GM11168 (cell line): ENCODE data around the gene USP17L10.
"Not testable (repeated sequence)": the region's sequence is repeated elsewhere in the genome, so short reads cannot be mapped to it uniquely, and the experiment has no call there.

Experiments used
- in situ Hi-C: fragments of 300-500 bp; cut with MboI; formaldehyde crosslinking; loops from one replicate; pipeline ENCODE4 v1.12.0; 2022; ENCODE audit warnings: low sequenced_read_pairs; ENCODE audit not compliant: unreplicated experiment

Gene USP17L10, protein sequence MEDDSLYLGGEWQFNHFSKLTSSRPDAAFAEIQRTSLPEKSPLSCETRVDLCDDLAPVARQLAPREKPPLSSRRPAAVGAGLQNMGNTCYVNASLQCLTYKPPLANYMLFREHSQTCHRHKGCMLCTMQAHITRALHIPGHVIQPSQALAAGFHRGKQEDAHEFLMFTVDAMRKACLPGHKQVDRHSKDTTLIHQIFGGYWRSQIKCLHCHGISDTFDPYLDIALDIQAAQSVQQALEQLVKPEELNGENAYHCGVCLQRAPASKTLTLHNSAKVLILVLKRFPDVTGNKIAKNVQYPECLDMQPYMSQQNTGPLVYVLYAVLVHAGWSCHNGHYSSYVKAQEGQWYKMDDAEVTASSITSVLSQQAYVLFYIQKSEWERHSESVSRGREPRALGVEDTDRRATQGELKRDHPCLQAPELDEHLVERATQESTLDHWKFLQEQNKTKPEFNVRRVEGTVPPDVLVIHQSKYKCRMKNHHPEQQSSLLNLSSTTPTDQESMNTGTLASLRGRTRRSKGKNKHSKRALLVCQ

DNA sequence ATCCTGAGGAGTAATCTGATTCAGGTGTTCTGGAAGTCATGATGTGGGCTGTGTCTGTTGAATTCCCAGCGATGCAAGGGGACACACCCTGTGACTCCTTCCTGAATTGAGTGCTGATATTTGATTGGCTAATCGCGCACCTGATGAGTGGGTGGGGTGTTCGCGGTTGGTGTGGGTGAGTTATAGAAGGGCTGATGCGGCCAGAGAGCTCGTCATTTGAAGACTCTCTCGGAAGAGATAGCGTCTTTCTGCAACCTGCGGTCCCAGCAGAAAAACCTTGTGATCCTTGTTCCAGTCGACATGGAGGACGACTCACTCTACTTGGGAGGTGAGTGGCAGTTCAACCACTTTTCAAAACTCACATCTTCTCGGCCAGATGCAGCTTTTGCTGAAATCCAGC, at the start of gene USP17L10:
Gene USP17L10, plus strand, starts transcription at position 301 of the 400 bp plus-strand sequence. Its CDS starts 0 bp downstream, at position 301.
- in situ Hi-C loops, result not testable (repeated sequence)

DNA sequence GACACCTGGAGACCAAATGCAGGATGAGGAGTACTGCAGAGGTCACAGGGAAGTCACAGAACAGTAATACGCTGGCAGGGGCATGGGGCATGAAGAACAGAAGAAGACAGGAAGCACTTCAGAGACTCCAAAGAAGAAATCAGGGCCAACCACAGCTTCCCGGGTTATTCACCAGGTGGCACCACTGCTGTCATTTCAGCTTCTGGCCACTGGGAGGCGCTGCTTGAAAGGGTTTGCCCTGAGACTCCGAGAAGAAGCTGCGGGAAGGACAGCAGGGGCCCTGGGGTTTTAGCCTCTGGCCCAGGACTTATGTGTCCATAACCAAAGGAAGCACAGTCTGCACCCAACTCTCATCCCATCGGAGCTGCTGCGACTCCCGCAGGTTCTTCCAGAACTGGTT, 44.5 kb upstream of the USP17L10 start:
- in situ Hi-C loops, result not testable (repeated sequence)

DNA sequence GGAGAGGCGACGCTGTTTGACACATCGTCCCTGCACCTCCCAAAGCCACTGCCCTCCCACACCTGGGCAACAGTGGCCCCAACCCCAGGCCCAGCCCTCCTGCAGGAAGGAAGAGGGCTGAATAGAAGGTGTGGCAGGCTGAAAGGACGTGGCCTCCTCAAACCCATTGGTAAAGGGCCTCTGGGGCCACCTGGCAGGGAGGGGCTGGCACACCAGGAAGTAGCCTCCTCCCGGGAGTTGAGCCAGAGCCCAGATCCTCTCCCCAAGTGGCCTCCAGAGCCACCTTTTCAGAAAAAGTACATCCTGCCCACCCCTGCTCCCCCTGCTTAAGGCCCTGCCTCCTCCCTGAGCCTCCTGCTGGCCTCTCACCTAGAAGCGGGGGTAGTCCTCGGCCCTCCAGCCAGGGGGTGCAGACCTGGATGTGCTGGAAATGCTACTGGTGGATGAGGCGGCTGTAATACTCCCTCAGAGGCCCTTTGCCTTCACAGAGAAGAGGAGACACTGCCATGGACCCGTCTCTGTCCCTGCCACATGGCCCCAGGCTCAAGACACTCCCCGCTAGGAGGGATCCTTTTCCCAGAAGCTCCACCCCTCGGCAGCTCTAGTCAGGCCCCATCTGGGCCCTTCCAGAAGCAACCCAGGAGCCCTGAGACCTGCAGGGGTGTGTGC, 40.5 kb upstream of the USP17L10 start, which contains the start of gene FAM90A26:
Gene FAM90A26, plus strand, starts transcription at position 619 of the 669 bp plus-strand sequence. CDS start 2,764 bp downstream, outside the sequence.
- in situ Hi-C loops, result not testable (repeated sequence)

DNA sequence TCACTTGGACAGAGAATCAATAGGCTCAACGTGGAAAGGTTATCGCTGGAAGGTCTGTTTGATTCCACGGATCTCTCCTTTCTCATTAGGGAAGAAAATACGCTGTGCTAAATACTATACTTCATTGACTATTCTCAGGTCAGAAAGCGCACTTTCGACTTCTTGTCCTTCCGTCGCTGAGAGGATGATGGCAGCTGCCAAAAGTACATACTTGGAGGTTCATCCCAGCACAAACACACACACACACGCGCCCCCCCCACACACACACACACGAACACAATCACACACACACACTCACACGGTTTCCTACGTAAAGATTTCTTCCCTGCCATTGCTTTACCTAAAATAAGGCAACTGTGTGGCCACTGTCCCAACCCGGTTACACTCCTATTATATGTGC, 4.2 kb downstream of the USP17L10 start:
- in situ Hi-C loops, result not testable (repeated sequence)

DNA sequence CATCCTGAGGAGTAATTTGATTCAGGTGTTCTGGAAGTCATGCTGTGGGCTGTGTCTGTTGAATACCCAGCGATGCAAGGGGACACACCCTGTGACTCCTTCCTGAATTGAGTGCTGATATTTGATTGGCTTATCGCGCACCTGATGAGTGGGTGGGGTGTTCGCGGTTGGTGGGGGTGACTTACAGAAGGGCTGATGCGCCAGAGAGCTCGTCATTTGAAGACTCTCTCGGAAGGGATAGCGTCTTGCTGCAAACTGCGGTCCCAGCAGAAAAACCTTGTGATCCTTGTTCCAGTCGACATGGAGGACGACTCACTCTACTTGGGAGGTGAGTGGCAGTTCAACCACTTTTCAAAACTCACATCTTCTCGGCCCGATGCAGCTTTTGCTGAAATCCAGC, 4.6 kb downstream of the USP17L10 start, which contains the start of gene USP17L11:
Gene USP17L11, plus strand, starts transcription at position 301 of the 400 bp plus-strand sequence. Its CDS starts 0 bp downstream, at position 301.
- in situ Hi-C loops, result not testable (repeated sequence)

DNA sequence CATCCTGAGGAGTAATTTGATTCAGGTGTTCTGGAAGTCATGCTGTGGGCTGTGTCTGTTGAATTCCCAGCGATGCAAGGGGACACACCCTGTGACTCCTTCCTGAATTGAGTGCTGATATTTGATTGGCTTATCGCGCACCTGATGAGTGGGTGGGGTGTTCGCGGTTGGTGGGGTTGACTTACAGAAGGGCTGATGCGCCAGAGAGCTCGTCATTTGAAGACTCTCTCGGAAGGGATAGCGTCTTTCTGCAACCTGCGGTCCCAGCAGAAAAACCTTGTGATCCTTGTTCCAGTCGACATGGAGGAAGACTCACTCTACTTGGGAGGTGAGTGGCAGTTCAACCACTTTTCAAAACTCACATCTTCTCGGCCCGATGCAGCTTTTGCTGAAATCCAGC, 9.4 kb downstream of the USP17L10 start, which contains the start of gene USP17L12:
Gene USP17L12, plus strand, starts transcription at position 301 of the 400 bp plus-strand sequence. Its CDS starts 0 bp downstream, at position 301.
- in situ Hi-C loops, result not testable (repeated sequence)

DNA sequence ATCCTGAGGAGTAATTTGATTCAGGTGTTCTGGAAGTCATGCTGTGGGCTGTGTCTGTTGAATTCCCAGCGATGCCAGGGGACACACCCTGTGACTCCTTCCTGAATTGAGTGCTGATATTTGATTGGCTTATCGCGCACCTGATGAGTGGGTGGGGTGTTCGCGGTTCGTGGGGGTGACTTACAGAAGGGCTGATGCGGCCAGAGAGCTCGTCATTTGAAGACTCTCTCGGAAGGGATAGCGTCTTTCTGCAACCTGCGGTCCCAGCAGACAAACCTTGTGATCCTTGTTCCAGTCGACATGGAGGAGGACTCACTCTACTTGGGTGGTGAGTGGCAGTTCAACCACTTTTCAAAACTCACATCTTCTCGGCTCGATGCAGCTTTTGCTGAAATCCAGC, 14.1 kb downstream of the USP17L10 start, which contains the start of gene USP17L13:
Gene USP17L13, plus strand, starts transcription at position 301 of the 400 bp plus-strand sequence. Its CDS starts 0 bp downstream, at position 301.
- in situ Hi-C loops, result not testable (repeated sequence)

DNA sequence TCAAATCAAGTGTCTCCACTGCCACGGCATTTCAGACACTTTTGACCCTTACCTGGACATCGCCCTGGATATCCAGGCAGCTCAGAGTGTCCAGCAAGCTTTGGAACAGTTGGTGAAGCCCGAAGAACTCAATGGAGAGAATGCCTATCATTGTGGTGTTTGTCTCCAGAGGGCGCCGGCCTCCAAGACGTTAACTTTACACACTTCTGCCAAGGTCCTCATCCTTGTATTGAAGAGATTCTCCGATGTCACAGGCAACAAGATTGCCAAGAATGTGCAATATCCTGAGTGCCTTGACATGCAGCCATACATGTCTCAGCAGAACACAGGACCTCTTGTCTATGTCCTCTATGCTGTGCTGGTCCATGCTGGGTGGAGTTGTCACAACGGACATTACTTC, 19.8 kb downstream of the USP17L10 start:
- in situ Hi-C loops, result loop anchor here (25.0 kb wide), 1 partner anchor 157 kb away; no protein-coding TSS in a partner anchor

DNA sequence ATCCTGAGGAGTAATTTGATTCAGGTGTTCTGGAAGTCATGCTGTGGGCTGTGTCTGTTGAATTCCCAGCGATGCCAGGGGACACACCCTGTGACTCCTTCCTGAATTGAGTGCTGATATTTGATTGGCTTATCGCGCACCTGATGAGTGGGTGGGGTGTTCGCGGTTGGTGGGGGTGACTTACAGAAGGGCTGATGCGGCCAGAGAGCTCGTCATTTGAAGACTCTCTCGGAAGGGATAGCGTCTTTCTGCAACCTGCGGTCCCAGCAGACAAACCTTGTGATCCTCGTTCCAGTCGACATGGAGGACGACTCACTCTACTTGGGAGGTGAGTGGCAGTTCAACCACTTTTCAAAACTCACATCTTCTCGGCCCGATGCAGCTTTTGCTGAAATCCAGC, 23.6 kb downstream of the USP17L10 start, which contains the start of gene USP17L15:
Gene USP17L15, plus strand, starts transcription at position 301 of the 400 bp plus-strand sequence. Its CDS starts 0 bp downstream, at position 301.
- in situ Hi-C loops, result loop anchor here (25.0 kb wide), 1 partner anchor 153 kb away; no protein-coding TSS in a partner anchor

DNA sequence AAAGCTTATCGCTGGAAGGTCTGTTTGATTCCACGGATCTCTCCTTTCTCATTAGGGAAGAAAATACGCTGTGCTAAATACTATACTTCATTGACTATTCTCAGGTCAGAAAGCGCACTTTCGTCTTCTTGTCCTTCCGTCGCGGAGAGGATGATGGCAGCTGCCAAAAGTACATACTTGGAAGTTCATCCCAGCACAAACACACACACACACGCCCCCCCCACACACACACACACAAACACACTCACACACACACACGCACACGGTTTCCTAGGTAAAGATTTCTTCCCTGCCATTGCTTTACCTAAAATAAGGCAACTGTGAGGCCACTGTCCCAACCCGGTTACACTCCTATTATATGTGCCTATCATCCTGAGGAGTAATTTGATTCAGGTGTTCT, 28.0 kb downstream of the USP17L10 start:
- in situ Hi-C loops, result loop anchor here (25.0 kb wide), 1 partner anchor 149 kb away; no protein-coding TSS in a partner anchor

DNA sequence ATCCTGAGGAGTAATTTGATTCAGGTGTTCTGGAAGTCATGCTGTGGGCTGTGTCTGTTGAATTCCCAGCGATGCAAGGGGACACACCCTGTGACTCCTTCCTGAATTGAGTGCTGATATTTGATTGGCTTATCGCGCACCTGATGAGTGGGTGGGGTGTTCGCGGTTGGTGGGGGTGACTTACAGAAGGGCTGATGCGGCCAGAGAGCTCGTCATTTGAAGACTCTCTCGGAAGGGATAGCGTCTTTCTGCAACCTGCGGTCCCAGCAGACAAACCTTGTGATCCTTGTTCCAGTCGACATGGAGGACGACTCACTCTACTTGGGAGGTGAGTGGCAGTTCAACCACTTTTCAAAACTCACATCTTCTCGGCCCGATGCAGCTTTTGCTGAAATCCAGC, 33.1 kb downstream of the USP17L10 start, which contains the start of gene USP17L17:
Gene USP17L17, plus strand, starts transcription at position 301 of the 400 bp plus-strand sequence. Its CDS starts 0 bp downstream, at position 301.
- in situ Hi-C loops, result loop anchor here (25.0 kb wide), 1 partner anchor 144 kb away; no protein-coding TSS in a partner anchor

DNA sequence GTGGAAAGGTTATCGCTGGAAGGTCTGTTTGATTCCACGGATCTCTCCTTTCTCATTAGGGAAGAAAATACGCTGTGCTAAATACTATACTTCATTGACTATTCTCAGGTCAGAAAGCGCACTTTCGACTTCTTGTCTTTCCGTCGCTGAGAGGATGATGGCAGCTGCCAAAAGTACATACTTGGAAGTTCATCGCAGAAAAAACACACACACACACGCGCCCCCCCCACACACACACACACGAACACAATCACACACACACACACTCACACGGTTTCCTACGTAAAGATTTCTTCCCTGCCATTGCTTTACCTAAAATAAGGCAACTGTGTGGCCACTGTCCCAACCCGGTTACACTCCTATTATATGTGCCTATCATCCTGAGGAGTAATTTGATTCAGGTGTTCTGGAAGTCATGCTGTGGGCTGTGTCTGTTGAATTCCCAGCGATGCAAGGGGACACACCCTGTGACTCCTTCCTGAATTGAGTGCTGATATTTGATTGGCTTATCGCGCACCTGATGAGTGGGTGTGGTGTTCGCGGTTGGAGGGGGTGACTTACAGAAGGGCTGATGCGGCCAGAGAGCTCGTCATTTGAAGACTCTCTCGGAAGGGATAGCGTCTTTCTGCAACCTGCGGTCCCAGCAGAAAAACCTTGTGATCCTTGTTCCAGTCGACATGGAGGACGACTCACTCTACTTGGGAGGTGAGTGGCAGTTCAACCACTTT, 37.7 kb downstream of the USP17L10 start, which contains the start of gene USP17L18:
Gene USP17L18, plus strand, starts transcription at position 678 of the 728 bp plus-strand sequence. Its CDS starts 0 bp downstream, at position 678.
- in situ Hi-C loops, result loop anchor here (25.0 kb wide), 1 partner anchor 139 kb away; no protein-coding TSS in a partner anchor

DNA sequence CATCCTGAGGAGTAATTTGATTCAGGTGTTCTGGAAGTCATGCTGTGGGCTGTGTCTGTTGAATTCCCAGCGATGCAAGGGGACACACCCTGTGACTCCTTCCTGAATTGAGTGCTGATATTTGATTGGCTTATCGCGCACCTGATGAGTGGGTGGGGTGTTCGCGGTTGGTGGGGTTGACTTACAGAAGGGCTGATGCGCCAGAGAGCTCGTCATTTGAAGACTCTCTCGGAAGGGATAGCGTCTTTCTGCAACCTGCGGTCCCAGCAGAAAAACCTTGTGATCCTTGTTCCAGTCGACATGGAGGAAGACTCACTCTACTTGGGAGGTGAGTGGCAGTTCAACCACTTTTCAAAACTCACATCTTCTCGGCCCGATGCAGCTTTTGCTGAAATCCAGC, 42.6 kb downstream of the USP17L10 start, which contains the start of gene USP17L19:
Gene USP17L19, plus strand, starts transcription at position 301 of the 400 bp plus-strand sequence. Its CDS starts 0 bp downstream, at position 301.
- in situ Hi-C loops, result loop anchor here (25.0 kb wide), 1 partner anchor 116 kb away; no protein-coding TSS in a partner anchor

DNA sequence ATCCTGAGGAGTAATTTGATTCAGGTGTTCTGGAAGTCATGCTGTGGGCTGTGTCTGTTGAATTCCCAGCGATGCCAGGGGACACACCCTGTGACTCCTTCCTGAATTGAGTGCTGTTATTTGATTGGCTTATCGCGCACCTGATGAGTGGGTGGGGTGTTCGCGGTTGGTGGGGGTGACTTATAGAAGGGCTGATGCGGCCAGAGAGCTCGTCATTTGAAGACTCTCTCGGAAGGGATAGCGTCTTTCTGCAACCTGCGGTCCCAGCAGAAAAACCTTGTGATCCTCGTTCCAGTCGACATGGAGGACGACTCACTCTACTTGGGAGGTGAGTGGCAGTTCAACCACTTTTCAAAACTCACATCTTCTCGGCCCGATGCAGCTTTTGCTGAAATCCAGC, 47.4 kb downstream of the USP17L10 start, which contains the start of gene USP17L20:
Gene USP17L20, plus strand, starts transcription at position 301 of the 400 bp plus-strand sequence. Its CDS starts 0 bp downstream, at position 301.
- in situ Hi-C loops, result loop anchor here (25.0 kb wide), 1 partner anchor 121 kb away; no protein-coding TSS in a partner anchor
